ENCODE results near the gene CCDC59. TPM values are rescaled to one million over a fixed set of nuclear protein-coding genes. Genes with fewer than 3 reads are reported as not detected.

Gene CCDC59
- total and polyA plus RNA-seq, 11 donors: 20.0 to 44.2 (median 25.6) TPM

DNA sequence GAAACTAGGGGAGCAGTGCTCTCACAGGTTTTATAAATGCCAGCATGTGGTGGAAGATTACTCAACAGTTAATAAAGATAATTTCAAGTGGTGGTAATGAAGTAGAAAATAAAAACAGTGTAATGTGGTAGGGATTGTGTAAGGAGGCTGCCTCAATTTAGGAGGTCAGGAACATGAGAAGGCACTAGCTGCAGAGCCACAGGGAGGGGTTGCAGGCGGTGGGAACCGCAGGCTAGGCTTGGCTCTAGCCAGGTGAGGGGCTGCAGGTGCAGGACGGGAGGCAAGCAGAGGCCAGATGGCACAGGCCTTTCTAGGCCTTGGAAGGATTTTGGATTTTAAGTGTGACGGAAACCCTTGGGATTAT lies 910 bp upstream of the CCDC59 start:
- ATAC-seq (peak in 2 of 4 donors; percentile 7 to 31), DNase-seq (peak in 2 of 5 donors; percentile 30 to 57)
- no peaks in the 10 kb centered on the region for H3K9me3 ChIP-seq
- 5 to 19% (median 12%) methylated on average over 4 of the region's 4 CpGs for WGBS, 4 donors
- H3K27me3 ChIP-seq: no peaks in the 10 kb centered on the region
- peak overlapping the region; percentile 75 to 98 (median 90) for H3K4me3 ChIP-seq
- TF ChIP-seq POLR2A (IDR thresholded peaks at IDR 0.05): no peak
- TF ChIP-seq, protein P1, sequence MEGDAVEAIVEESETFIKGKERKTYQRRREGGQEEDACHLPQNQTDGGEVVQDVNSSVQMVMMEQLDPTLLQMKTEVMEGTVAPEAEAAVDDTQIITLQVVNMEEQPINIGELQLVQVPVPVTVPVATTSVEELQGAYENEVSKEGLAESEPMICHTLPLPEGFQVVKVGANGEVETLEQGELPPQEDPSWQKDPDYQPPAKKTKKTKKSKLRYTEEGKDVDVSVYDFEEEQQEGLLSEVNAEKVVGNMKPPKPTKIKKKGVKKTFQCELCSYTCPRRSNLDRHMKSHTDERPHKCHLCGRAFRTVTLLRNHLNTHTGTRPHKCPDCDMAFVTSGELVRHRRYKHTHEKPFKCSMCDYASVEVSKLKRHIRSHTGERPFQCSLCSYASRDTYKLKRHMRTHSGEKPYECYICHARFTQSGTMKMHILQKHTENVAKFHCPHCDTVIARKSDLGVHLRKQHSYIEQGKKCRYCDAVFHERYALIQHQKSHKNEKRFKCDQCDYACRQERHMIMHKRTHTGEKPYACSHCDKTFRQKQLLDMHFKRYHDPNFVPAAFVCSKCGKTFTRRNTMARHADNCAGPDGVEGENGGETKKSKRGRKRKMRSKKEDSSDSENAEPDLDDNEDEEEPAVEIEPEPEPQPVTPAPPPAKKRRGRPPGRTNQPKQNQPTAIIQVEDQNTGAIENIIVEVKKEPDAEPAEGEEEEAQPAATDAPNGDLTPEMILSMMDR (IDR thresholded peaks at IDR 0.05): no peak
- intact Hi-C loops (cut with DNase I): loop anchor here in 1 of 10 donors (2.0 kb wide), 1 partner anchor 328 kb away; the partner anchor contains the start of gene TMTC2
- H3K27ac ChIP-seq: peak overlapping the region in 11 of 12 donors; percentile 89 to 99 (median 97)
- H3K36me3 ChIP-seq: peaks cover 0 to 29% (median 26%) of the 10 kb centered on the region in 9 donors
- peaks cover 13 to 57% (median 41%) of the 10 kb centered on the region in 12 donors for H3K4me1 ChIP-seq

DNA sequence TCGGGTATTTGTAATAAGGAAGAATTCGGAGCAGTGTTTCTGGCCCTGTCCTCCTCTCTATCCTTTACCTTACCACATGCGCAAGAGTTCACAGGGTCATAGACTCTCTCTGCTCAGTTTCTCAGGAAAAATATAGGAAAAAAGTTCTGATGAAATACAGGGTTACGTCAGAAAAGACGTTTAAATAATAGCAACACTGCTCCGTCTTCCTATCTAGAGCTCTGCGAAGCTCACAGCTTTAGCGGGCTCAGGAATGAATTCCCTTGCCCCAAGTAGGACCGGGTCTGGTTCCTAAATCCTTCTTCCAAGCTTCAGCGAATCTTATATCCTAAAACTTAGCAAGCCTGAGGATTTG lies 365 bp downstream of the CCDC59 start:
- DNase-seq (no peak), ATAC-seq (no peak)
- WGBS, 4 donors: 0 to 1% (median 1%) methylated on average over 10 of the region's 10 CpGs
- Histone ChIP-seq H3K27ac (peak overlapping the region; percentile 89 to 99 (median 96)), H3K4me1 (peaks cover 13 to 46% (median 37%) of the 10 kb centered on the region in 12 donors), H3K27me3 (no peaks in the 10 kb centered on the region), H3K4me3 (peak overlapping the region; percentile 75 to 98 (median 90)), H3K9me3 (no peaks in the 10 kb centered on the region), H3K36me3 (peaks cover 0 to 42% (median 38%) of the 10 kb centered on the region in 9 donors)
- no peak for TF ChIP-seq POLR2A (IDR thresholded peaks at IDR 0.05)
- TF ChIP-seq, protein P1 (IDR thresholded peaks at IDR 0.05): no peak
- intact Hi-C loops (cut with DNase I): loop anchor here in 1 of 10 donors (2.0 kb wide), 1 partner anchor 329 kb away; the partner anchor contains the start of gene TMTC2

DNA sequence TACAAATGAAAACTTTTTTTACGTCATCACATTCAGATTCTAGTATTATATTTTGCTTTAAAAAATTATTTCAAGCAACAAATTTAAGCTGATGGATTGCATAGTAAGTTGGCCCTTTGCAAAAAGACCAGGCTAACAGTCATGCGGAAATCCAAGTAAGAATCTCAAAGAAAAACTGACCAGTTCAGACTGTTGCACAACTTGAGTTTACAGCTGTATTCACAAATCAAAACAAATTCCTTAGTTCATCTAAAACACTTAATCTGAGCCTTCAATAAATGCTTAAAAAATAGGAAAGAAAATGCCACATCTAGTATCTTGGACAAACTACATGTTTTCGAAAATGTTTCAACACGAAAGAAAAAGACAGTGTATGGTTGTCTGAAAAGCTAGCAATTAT lies 847 bp downstream of the CCDC59 start:
- ATAC-seq: no peak
- Histone ChIP-seq H3K27ac (peak overlapping the region in 7 of 12 donors; percentile 93 to 99 (median 97)), H3K27me3 (no peaks in the 10 kb centered on the region), H3K4me3 (peak overlapping the region; percentile 75 to 98 (median 90)), H3K36me3 (peaks cover 0 to 47% (median 43%) of the 10 kb centered on the region in 9 donors), H3K9me3 (no peaks in the 10 kb centered on the region), H3K4me1 (peaks cover 13 to 46% (median 37%) of the 10 kb centered on the region in 12 donors)
- WGBS, 4 donors: 34 to 47% (median 44%) methylated on average over 4 of the region's 4 CpGs
- intact Hi-C loops (cut with DNase I): no loop called here
- TF ChIP-seq, protein P1 (IDR thresholded peaks at IDR 0.05): no peak
- TF ChIP-seq POLR2A (IDR thresholded peaks at IDR 0.05): no peak
- DNase-seq: no peak

DNA sequence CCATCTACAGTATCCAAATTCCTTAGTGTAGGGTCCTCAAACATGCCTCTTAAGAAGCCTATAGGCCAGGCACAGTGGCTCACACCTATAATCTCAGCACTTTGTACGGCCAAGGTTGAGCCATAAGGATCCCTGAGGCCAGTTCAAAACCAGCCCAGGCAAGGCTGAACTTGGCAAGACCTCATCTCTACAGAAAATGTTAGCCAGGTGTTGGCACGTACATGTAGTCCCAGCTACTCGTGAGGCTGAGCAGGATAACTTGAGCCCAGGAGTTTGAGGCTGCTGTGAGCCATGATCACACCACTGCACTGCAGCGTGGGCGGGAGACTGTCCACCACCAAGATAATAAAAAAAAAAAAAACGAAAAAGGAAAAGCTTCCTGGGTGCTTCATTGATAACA lies 6.8 kb downstream of the CCDC59 start:
- TF ChIP-seq, protein P1 (IDR thresholded peaks at IDR 0.05): no peak
- TF ChIP-seq POLR2A (IDR thresholded peaks at IDR 0.05): no peak
- 77 to 84% (median 81%) methylated on average over 6 of the region's 6 CpGs for WGBS, 4 donors
- intact Hi-C loops (cut with DNase I): no loop called here
- H3K4me3 ChIP-seq: no peak overlapping the region
- H3K36me3 ChIP-seq: peaks cover 0 to 86% (median 75%) of the 10 kb centered on the region in 9 donors
- no peaks in the 10 kb centered on the region for H3K9me3 ChIP-seq
- H3K27ac ChIP-seq: no peak overlapping the region
- H3K4me1 ChIP-seq: peaks cover 0 to 22% (median 11%) of the 10 kb centered on the region in 12 donors
- no peaks in the 10 kb centered on the region for H3K27me3 ChIP-seq
- DNase-seq (no peak), ATAC-seq (peak in 1 of 4 donors; percentile 28)

All from heart left ventricle (tissue), 16 donors.